HG02759 (cell line): Measurements from ENCODE around the gene SDR42E1.
"Not testable (repeated sequence)": the region's sequence is repeated elsewhere in the genome, so short reads cannot be mapped to it uniquely, and the experiment has no call there.

ENCODE experiments used
- ATAC-seq: cut with Tn5 transposase; IDR thresholded peaks from one replicate; pipeline ENCODE4 v1.9.1; 2021; ENCODE audit warnings: mild to moderate bottlenecking, moderate library complexity; ENCODE audit not compliant: unreplicated experiment

SDR42E1 gene

DNA sequence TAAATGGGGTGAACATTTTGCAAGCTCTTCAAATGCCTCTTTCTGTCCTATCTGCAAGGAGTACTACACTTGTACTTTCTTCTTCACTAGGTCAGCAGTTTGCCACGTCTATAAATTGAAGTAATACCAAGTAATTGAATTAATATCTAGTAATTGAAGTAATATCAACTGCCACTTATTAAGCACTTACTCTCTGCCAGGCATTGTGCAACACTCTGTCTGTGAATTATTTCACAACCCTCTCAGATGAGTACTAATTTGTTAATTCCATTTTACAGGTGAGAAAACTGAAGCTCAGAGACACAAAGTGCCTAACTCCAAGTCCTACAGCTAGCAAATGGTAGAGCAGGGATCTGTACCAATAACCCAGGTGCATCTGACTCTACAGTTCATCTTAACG is 4.1 kb downstream of the SDR42E1 start:
- ATAC-seq, result no peak

DNA sequence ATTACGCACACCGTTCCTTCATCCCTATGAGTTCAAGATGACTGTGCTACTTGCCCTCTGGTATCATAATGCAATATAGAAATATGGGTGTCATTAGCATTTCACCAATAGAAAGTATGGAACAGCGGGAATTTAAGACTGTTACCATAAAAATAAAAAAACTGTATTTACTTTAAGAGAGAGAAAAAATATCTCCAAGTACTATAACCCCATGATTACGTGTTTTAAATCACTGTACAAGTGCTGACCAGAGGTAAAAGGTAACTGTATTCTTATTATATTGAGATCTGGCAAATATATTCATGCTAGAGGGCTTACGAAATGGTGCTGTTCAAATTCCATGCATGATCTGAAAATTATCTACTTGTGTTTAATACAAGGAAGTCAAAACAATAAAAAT is 5.2 kb downstream of the SDR42E1 start:
- ATAC-seq, result no peak

DNA sequence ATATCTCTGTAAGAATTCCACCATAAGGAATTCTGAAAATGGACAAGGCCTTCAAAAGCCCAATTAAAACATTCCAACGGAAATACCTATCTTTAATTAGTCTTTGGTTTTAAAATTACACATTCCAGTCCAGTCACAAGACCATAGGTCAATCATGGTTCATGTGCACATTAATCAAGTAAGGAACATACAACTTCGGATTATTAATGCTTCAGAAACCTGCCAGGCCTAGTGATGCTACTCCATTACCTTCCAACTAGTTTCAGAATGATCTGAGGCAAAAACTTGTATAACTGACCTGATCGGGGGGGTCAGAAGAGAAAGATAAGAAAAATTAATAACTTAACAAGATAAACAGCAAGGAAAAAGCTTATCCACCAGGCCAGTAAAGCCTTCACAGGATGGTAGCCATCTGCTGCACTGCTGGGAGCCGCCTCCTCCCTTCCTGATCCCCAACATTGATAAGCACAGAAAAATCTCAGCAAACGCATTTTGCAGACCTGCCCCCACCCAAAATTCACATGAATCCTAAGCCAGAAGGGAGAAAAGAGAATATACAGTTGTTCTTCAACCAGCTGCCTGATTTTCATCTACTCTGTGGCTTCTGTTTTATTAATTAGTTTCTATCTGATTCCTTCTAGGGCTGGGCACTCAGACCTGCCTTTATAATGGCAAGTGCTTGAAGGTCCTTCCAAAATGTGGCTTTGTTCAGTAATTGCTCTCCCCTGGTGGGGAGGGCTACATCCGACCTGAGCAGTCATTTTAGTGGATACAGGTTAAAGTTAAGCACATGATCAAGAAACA is 6.0 kb downstream of the SDR42E1 start:
- no peak for ATAC-seq

DNA sequence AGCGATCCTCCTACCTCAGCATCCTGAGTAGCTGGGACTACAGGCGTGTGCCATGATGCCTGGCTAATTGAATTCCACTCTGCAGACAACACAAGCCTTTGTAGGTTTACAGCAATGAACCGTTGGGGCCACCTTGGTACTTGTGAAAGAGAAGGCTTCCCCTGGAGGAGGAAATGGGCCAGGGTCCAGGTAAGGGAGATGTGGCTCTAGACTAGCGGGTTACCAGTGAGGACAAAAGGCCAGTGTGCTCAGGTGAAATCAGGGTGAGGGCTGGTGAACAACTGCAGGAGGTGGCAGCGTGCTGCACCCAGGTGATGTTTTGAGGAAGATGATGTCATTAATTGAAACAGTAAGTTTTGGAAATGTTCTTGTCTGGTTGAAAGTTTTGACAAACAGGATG is 6.7 kb downstream of the SDR42E1 start:
- ATAC-seq, result no peak

DNA sequence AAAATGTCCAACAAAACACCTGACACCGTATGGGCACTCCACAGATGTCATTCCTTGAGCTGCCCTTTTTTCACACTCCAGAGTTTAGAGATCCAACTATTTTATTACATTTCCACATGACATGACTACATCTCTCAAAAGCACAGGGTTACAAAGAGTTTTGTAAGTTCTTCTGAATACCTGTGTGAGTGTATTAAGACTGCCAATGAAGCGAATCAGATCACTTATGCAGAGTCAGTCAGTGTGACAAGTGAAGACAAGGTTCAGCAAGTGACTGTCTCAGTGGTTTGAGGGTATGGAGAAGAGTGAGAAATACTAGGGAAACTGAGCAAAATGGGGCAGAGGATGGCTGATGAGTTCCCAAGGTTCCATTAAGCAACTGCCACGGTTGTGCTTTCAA is 8.4 kb downstream of the SDR42E1 start:
- no peak for ATAC-seq

DNA sequence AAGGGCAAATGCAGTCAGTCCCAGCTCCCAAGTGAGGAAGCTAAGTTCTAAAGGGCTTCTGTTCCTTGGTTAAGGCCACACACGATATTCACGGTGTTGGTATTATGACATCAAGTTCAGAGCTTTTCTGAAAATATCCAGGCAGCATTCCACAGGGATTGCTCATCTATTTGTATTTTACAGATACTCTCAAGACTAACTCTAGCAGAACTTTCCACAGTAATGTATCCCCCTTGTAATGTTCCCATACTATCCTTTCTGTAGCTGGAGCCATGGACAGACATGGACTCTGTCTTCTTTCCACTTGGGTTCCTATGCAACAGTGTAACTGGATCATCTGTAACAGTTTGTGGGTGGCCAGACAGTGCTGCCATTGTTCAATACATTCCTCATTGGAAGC is 13.5 kb downstream of the SDR42E1 start:
- no peak for ATAC-seq

DNA sequence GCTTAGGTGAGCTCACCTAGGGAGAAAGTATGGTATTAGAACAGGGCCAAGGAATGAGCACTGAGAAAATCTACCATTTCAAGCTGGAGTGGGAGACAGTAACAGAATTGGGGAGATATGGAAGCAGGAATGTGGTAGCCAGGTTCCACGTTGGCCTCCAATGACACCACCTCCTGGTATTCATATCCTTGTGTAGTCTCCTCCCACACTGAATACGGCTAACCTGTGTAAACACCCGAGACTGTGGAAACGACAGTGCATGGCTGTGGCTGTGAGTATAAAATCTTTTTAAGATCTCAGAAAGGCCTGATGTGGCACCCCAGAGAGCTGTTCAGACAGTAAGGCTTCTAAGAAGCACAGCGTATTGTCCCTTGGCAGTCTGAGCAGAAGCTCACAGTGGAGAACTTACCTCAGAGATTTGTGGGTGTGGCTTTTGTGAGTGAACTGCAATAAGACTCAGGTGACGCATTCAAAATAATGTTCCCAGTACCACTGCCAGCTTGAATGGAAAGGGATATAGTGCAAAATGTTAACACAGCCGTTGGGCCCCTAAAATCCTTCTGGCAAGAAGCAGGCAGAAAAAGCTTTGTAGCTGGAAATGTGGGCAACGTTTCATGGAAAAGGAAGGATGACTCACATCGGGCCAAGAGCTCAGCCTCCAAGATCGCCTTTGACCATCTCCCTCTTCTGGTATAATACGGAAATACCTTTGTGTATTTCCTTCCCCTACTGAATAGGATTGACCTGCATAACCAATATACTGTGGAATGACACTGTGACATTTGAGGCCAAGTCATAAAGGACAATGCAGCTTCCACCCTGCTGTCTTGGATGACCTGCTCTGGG is 14.4 kb downstream of the SDR42E1 start:
- ATAC-seq, result no peak

DNA sequence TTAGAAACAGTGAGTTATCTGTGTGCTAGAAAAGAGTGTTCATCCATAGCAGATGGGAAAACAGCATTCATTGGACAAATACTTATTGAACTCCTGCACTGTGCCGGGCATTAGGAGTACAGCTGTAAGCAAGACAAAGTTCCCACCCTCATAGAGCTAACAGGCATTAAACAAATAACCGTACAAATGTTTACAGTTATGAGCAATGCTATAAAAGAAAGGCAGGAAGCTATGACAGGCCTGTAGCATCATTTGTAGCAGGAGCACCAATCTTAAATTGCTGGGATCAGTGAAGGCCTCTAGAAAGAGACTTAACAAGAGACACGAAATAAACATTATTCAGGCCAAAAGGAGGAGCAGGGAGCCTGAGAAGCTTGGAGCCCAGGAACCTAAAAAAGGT is 15.6 kb downstream of the SDR42E1 start:
- no peak for ATAC-seq

DNA sequence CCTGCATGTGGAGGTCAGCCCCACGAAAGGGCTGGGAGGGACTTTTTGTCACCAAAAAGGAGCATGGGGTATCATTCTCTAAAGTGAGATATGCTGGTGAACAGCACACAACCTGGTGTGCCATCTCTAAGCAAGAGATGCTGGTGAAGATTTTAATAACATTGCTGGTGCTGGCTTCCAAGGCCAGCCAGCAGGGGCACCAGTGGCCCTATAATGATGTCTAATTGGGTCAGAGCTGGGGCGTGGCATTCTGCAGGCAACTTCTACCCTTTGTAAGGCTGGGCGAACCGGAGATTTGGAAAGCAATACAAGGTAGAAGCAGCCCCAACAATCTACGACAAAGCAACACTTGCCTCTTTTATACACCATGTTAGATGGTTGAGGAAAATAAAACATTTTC is 16.8 kb downstream of the SDR42E1 start:
- no peak for ATAC-seq

DNA sequence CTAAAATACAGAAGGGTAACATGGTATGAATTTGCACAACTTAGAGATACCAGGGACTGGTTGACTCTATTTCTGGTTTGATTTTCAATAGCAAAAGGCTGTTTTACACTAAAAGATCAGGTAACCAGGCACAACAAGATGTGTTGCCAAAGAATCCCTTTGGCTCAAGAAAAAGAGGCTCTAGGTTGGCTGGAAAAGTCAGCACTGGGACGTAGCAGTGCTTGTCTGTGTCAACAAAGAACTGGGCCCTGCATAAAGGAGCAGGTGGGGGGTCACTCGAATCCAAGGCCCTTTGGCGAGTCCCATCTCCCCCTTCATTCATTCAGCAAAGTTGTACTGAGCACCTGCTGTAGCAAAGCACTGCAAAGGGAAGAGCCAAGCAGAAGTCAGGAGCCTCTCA is 18.4 kb downstream of the SDR42E1 start:
- ATAC-seq, result no peak

DNA sequence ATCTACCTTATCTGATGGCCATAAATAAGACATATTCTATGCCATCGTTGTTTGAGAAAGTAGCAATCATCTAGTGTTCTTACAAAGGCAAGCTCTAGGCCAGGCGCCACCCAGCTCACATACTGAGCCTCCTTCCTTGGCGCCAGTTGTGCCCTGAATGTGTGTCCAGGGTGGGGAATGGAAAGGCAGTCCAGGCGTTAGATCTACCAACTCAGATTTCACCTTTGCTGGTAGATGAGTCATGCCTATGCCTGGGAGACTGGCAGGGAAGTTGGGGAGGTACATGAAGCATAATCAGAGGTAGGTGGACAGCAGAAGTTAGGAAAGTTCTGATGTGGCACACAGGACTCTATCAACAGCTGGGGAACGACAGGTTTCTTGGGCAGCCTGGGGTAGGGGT is 23.6 kb downstream of the SDR42E1 start:
- ATAC-seq, result no peak

DNA sequence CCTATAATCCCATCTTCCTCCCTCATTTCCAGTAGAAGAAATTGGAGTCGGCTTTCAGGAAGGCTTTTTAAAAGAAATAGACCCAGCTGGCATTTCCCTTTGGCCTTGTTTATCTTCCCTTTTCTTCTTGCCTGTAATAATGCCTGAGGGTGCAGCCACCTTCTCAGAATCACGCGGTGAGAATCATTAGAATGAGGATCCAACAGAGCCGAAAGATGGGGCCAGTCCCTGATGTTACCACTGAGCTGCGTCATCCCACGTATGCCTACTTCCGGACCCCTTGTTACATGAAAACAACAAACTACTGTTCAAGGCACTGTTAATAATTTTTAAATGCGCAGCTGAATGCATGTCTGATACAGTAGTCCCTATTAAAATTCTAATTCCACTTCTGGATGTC is 24.1 kb downstream of the SDR42E1 start:
- ATAC-seq, result no peak

DNA sequence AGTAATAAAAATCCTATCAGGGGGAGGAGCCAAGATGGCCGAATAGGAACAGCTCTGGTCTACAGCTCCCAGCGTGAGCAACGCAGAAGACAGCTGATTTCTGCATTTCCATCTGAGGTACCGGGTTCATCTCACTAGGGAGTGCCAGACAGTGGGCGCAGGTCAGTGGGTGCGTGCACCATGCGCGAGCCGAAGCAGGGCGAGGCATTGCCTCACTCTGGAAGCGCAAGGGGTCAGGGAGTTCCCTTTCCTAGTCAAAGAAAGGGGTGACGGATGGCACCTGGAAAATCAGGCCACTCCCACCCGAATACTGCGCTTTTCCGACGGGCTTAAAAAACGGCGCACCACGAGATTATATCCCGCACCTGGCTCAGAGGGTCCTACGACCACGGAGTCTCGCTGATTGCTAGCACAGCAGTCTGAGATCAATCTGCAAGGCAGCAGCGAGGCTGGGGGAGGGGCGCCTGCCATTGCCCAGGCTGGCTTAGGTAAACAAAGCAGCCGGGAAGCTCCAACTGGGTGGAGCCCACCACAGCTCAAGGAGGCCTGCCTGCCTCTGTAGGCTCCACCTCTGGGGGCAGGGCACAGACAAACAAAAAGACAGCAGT is 33.8 kb downstream of the SDR42E1 start:
- not testable (repeated sequence) for ATAC-seq

DNA sequence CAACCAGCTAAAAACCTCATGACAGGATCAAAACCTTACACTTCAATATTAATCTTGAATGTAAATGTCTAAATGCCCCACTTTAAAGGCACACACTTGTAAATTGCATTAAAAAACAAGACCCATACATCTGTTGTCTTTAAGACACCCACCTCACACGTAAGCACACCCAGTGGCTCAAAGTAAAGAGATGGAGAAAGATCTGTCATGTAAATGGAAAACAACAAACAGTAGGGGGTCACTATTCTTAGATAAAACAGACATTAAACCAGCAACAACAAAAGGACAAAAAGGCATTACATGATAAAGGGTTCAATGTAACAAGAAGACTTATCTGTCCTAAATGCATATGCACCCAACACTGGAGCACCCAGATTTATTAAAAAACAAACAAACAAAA is 35.6 kb downstream of the SDR42E1 start:
- ATAC-seq, result no peak

DNA sequence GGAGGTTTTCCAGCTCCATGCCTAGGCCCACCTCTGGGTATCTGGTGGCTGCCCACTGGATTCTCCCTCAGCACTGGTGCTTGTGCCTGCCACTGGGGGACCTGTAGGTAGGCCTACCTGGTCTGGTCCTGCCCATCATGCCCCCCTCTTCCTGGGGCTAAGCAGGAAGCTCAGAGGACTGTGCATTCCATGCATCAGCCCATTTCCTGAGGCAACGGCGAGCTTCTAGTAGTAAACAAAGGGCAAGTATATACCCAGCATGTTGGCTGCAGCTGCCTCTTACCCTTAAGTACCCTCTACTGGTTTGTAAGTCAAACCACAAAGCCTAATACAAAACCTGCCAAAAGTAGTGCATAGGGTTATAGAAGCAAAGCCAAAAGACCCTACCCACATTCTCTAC is 37.5 kb downstream of the SDR42E1 start:
- ATAC-seq, result no peak

DNA sequence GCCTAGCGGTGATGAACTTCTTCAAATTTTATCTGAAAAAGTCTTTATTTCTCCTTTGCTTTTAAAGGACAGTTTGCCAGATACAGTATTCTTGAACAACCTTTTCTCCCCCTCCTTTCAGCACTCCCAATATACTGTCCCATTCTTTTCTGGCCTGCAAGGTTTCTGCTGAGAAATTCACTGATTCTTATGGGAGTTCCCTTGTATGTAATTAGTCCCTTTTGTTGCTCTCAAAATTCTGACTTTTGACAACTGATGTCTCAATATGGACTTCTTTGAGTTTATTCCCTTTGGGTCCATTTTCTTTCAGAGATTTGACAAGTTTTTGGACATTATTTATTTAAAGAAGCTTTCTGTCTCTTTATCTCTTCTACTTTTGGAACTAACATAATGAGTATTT is 39.4 kb downstream of the SDR42E1 start:
- no peak for ATAC-seq

DNA sequence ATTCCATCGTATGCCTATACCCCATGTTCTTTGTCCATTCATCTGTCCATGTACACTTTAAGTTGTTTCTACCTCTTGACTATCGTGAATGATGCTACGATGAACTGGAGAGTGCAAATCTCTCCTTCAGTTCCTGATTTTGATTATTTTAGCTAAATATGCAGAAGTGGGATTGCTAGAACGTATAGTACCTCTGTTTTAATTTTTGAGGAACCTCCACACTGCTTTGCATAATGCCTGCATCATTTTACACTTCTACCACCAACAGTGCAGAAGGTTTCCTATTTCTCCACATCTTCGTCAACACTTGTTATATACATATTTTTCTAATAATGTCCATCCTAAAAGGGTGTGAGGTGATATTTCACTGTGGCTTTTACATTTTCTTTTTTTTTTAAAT is 43.9 kb downstream of the SDR42E1 start:
- ATAC-seq, result no peak

DNA sequence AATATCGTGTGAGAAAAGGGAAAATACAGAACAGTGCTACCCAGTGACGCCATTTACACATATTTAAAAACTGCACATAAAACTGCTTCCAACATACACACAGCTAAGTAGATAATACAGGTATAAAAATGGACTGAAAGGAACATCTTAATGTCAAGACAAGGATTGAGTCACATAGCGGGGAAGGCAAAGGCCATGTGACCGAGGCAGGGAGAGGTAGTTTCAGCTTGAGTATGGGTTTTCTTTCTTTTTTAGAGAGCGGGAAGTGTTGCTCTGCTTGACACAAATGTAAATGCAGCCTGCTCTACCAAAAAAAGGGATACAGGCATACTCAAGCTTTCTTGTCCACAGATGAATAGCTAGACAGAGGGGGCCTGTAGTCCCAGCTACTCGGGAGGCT is 46.5 kb downstream of the SDR42E1 start:
- no peak for ATAC-seq

DNA sequence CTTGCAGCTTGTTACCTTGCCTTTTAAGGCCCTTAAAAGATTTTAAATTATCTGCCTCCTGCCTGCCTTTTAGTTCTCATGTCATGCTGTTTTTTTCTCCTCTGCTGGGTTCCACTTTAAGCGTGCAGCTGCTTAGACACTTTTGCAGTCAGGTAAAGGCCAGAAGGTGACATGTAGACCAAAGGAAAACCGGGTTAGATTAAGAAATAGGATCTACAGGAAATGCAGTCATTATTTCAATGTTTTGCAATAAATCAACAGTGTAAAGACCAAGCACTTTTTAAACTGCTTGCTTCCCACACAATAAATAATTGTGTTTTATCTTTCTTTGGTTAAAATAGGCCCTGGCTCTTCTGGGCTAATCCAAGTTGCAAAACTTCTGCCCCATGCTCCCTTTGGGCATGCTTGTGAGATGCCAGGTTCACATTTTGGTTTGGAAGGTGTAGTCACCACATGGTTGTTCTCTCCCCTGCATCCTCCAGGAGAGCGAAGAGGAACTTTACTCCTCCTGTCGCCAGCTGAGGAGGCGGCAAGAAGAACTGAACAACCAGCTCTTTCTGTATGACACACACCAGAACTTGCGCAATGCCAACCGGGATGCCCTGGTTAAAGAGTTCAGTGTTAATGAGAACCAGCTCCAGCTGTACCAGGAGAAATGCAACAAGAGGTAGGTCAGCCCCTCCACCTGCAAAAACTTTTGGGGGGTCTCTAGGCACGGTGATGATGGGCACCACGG is 54.9 kb downstream of the SDR42E1 start:
- no peak for ATAC-seq

DNA sequence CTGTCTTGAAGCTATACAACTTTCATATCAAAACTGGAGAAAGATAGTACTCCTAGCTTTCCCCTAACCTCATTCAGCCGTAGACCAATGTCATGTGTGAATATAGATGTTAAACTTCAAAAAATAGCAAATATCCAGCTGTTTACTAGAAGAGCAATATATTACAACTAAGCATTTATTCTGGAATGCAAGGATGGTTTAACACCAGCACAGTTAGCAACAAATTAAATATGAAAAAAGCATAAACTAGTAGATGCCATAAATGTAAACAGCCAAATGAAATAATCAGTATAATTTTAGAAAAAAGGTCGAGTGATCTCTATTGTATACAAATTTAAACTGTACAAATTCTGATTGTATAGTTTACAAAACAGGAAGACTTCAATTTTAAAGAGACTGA is 59.7 kb downstream of the SDR42E1 start:
- no peak for ATAC-seq

DNA sequence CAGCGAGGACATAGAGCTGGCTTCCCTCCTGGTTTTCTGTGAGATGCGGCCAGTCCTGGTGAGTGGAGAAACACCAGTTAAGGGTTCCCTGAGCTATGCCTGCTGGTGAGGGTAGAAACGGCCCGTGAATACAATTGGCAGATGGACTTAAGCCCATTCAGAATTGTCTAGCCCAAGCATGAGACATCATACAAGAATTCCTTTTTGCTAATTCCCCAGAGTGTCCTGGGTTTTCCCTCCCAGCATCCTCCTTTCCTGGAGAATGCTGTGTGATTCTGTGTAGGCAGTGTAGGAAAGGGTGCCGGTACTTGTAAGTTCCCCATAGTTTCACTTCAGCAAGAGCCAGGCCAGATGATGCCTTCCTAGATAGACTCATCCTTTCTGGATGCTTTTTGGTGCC is 65.1 kb downstream of the SDR42E1 start:
- no peak for ATAC-seq
